Tibial nerve (tissue), 4 donors: ENCODE measurements around the gene DAPK1. TPM values are rescaled to one million over a fixed set of nuclear protein-coding genes. Genes with fewer than 3 reads are reported as not detected.

Experiments used
- DNase-seq, 2 donors: peaks; one replicate each; pipeline ENCODE4 v3.0.0-alpha.2; 2019; ENCODE audit warnings: low spot score in 2 of 2
- H3K27ac ChIP-seq, 4 donors: fragments of 200-600 bp; sonication (generic) in 3 of 4; one replicate each; pipeline ENCODE4 v1.5.1; 2017 to 2019; ENCODE audit warnings: mild to moderate bottlenecking in 1 of 4
- H3K27me3 ChIP-seq, 2 donors: fragments of 200-600 bp; sonication (generic) in 1 of 2; one replicate each; pipeline versions ENCODE4 v1.5.1 to v1.6.0; 2017 to 2019
- H3K36me3 ChIP-seq, 3 donors: fragments of 200-600 bp; sonication (generic); one replicate each; pipeline ENCODE4 v1.5.1; 2018 to 2019
- H3K4me1 ChIP-seq, 4 donors: fragments of 200-600 bp; sonication (generic) in 3 of 4; one replicate each; pipeline ENCODE4 v1.5.1; 2017 to 2019
- H3K4me3 ChIP-seq, 4 donors: fragments of 200-600 bp; sonication (generic) in 3 of 4; one replicate each; pipeline ENCODE4 v1.5.1; 2017 to 2019; ENCODE audit warnings: mild to moderate bottlenecking in 1 of 4, moderate library complexity in 1 of 4
- H3K9me3 ChIP-seq, 4 donors: fragments of 200-600 bp; sonication (generic) in 3 of 4; one replicate each; pipeline ENCODE4 v1.5.1; 2017 to 2019
- EP300 ChIP-seq, 2 donors: sonication (generic); formaldehyde crosslinking; IDR thresholded peaks; one replicate each; pipeline ENCODE4 v1.6.1; 2017; ENCODE audit warnings: antibody characterized with exemption in 2 of 2, mild to moderate bottlenecking in 1 of 2
- POLR2A ChIP-seq, 2 donors: fragments of 450-650 bp; IDR thresholded peaks; one replicate each; pipeline ENCODE4 v1.6.1; 2017; ENCODE audit warnings: antibody characterized with exemption in 2 of 2, mild to moderate bottlenecking in 2 of 2, moderate library complexity in 2 of 2
- WGBS, 2 donors: methylation state at CpG; one replicate each; pipeline ENCODE4 v1.1.5; 2018; 5-methylcytosine and 5-hydroxymethylcytosine counted together
- total RNA-seq, 4 donors: library from RNA; depleted of rRNA; stranded (reverse); fragments of >200 nt; gene quantifications; one replicate each; pipeline ENCODE4 v1.1.0, GENCODE V29; 2016
- TF ChIP-seq, protein P1 (sequence below), 5 experiments: fragments of 200-600 bp in 3 of 5; fragments of 450-650 bp in 2 of 5; sonication (generic) in 3 of 5; IDR thresholded peaks; one replicate each; pipeline ENCODE4 v1.5.1; 2016 to 2019; ENCODE audit warnings: antibody characterized with exemption in 5 of 5, mild to moderate bottlenecking in 3 of 5, moderate library complexity in 2 of 5

The DAPK1 gene
- total RNA-seq, 4 donors from 2014 or later, result 58.8 to 97.3 (median 64.2) TPM

DNA sequence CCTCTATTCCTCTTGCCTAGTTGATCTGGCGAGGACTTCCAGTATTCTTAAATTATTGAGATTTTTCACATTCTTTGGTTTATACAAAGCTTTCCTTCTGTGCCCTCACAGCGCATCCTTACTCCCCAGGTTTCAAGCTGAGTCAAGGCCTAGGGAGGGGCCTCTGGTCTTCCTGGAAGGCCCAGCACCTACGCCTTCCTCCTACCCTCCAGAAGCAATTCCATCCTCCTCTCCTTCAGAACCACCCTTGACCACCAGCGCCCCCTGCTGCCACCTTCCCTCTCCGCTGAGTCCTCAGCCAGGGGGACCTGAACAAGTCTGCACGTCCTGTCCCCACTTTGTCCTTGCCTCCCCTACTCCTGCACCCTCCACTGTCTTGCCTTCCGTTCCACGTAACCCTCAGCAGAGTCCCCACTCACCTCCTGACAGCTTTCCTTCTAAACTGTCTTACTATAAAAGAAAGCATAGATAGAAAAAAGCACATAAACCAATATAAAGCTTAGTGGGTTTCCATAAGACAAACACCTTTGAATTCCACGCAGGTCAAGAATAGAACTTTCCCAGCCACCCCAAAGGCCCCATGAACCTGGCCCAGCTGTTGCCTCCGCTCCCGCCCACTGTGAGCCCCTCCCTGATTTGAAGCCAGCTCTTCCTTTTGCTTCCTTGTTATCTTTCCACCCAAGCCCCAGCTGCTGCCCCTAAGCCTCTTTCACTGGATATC lies 165.3 kb downstream of the DAPK1 start:
- no peak overlapping the region for H3K27ac ChIP-seq
- TF ChIP-seq, protein P1, sequence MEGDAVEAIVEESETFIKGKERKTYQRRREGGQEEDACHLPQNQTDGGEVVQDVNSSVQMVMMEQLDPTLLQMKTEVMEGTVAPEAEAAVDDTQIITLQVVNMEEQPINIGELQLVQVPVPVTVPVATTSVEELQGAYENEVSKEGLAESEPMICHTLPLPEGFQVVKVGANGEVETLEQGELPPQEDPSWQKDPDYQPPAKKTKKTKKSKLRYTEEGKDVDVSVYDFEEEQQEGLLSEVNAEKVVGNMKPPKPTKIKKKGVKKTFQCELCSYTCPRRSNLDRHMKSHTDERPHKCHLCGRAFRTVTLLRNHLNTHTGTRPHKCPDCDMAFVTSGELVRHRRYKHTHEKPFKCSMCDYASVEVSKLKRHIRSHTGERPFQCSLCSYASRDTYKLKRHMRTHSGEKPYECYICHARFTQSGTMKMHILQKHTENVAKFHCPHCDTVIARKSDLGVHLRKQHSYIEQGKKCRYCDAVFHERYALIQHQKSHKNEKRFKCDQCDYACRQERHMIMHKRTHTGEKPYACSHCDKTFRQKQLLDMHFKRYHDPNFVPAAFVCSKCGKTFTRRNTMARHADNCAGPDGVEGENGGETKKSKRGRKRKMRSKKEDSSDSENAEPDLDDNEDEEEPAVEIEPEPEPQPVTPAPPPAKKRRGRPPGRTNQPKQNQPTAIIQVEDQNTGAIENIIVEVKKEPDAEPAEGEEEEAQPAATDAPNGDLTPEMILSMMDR (IDR thresholded peaks at IDR 0.05), result peak; percentile 39 to 81 (median 49)
- TF ChIP-seq POLR2A (IDR thresholded peaks at IDR 0.05), result no peak
- TF ChIP-seq EP300 (IDR thresholded peaks at IDR 0.05), result no peak
- H3K4me3 ChIP-seq, result no peak overlapping the region
- H3K4me1 ChIP-seq, result peaks cover 0 to 4% (median 0%) of the 10 kb centered on the region in 4 donors
- DNase-seq, result peak; percentile 68 to 81
- peaks cover 0 to 49% (median 0%) of the 10 kb centered on the region in 3 donors for H3K36me3 ChIP-seq
- 57 to 63% methylated on average over 11 of the region's 11 CpGs for WGBS, 2 donors
- no peaks in the 10 kb centered on the region for H3K27me3 ChIP-seq
- H3K9me3 ChIP-seq, result peaks cover 0 to 7% (median 0%) of the 10 kb centered on the region in 4 donors

DNA sequence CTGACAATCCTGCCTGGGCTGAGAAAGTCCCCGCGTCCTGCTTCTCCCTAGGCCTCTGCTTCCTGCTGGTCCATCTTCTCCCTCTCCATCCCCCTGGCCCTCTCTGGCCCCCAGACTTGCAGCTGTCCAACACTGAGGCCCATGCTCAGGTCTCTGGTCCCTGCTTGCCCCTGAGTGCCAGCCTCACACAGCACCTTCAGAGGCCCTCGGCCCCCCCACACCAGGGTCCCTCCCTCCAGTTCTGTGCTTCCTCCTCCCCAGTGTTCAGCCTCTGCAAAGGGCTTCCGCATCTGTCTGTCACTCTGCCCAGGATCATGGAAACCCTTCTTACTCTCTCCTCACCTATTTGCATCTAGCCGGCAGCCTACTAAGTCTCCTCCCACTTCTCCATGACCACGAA lies 165.9 kb downstream of the DAPK1 start:
- Histone ChIP-seq H3K9me3 (peaks cover 0 to 7% (median 0%) of the 10 kb centered on the region in 4 donors), H3K36me3 (peaks cover 0 to 50% (median 0%) of the 10 kb centered on the region in 3 donors), H3K4me3 (no peak overlapping the region), H3K27me3 (no peaks in the 10 kb centered on the region), H3K27ac (no peak overlapping the region), H3K4me1 (peaks cover 0 to 4% (median 0%) of the 10 kb centered on the region in 4 donors)
- no peak for DNase-seq
- WGBS, 2 donors, result 87 to 91% methylated on average over 6 of the region's 6 CpGs
- TF ChIP-seq POLR2A (IDR thresholded peaks at IDR 0.05), result no peak
- TF ChIP-seq, protein P1 (IDR thresholded peaks at IDR 0.05), result no peak
- no peak for TF ChIP-seq EP300 (IDR thresholded peaks at IDR 0.05)

GRCh38 chr9:87664153-87665060 lies 166.7 kb downstream of the DAPK1 start:
- Histone ChIP-seq H3K9me3 (peaks cover 0 to 7% (median 0%) of the 10 kb centered on the region in 4 donors), H3K4me1 (peaks cover 0 to 4% (median 0%) of the 10 kb centered on the region in 4 donors), H3K36me3 (peaks cover 0 to 45% (median 0%) of the 10 kb centered on the region in 3 donors), H3K27ac (no peak overlapping the region), H3K27me3 (no peaks in the 10 kb centered on the region), H3K4me3 (no peak overlapping the region)
- 92 to 96% methylated on average over 19 of the region's 19 CpGs for WGBS, 2 donors
- DNase-seq, result no peak
- TF ChIP-seq EP300 (IDR thresholded peaks at IDR 0.05), result no peak
- TF ChIP-seq POLR2A (IDR thresholded peaks at IDR 0.05), result no peak
- TF ChIP-seq, protein P1 (IDR thresholded peaks at IDR 0.05), result no peak

DNA sequence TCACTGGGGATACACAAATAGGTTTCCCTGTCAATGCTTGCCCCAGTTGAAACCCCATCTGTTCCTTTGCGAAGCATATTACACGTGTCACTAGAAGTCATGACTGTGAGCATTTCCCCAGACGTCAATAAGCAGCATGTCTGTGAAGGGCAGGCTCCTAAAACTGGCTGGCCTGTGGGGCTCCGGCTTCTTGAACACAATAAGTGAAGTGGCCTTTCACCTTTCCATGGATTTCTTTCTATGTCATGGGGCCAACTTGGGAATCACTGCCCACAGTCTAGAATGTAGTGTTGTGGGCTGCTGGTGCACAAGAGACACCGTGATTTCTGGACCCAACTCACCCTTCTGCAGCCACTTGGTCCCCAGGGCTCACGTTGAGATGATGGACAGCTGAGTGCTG lies 167.8 kb downstream of the DAPK1 start:
- Histone ChIP-seq H3K27me3 (no peaks in the 10 kb centered on the region), H3K9me3 (peaks cover 0 to 7% (median 0%) of the 10 kb centered on the region in 4 donors), H3K4me1 (peaks cover 0 to 4% (median 0%) of the 10 kb centered on the region in 4 donors), H3K36me3 (peaks cover 0 to 39% (median 0%) of the 10 kb centered on the region in 3 donors), H3K27ac (no peak overlapping the region), H3K4me3 (no peak overlapping the region)
- no peak for TF ChIP-seq POLR2A (IDR thresholded peaks at IDR 0.05)
- TF ChIP-seq, protein P1 (IDR thresholded peaks at IDR 0.05), result no peak
- no peak for TF ChIP-seq EP300 (IDR thresholded peaks at IDR 0.05)
- 72 to 73% methylated on average over 6 of the region's 6 CpGs for WGBS, 2 donors
- no peak for DNase-seq
